HepG2 (cell line): ENCODE data around the gene LDAH. TPM values are rescaled to one million over a fixed set of nuclear protein-coding genes. Genes with fewer than 3 reads are reported as not detected.

ENCODE experiments used
- AKNA ChIP-seq: sonication (generic); formaldehyde crosslinking; IDR thresholded peaks from 2 replicates; pipeline ENCODE4 v1.4.0; 2020; ENCODE audit warnings: missing genetic modification reagents, borderline replicate concordance
- ATF2 ChIP-seq: sonication (generic); formaldehyde crosslinking; IDR thresholded peaks from 2 replicates; pipeline ENCODE4 v1.4.0; 2020; ENCODE audit warnings: missing genetic modification reagents
- ATF7-NPFF ChIP-seq: sonication (generic); formaldehyde crosslinking; IDR thresholded peaks from 2 replicates; pipeline ENCODE4 v1.8.1; 2023; ENCODE audit warnings: mild to moderate bottlenecking, low read depth, missing genetic modification reagents, moderate library complexity
- CBX2 ChIP-seq, 2 experiments: fragments of 200-600 bp in 1 of 2; sonication (generic); formaldehyde crosslinking in 1 of 2; IDR thresholded peaks; 2 replicates each; pipeline versions ENCODE4 v1.7.0 to v1.8.1; 2018 to 2022; ENCODE audit warnings: low read depth in 2 of 2, low read length in 1 of 2, mild to moderate bottlenecking in 1 of 2, missing genetic modification reagents in 1 of 2
- CSRNP1 ChIP-seq: sonication (generic); formaldehyde crosslinking; IDR thresholded peaks from 2 replicates; pipeline ENCODE4 v1.8.1; 2023; ENCODE audit warnings: mild to moderate bottlenecking, missing genetic modification reagents
- DNMT1 ChIP-seq: sonication (generic); formaldehyde crosslinking; IDR thresholded peaks from 2 replicates; pipeline ENCODE4 v1.5.1; 2020; ENCODE audit warnings: mild to moderate bottlenecking, missing genetic modification reagents
- EZH2 ChIP-seq: conservative IDR thresholded peaks from 2 replicates; pipeline ENCODE4 v1.6.1; 2012; ENCODE audit warnings: mild to moderate bottlenecking, low read depth, low read length, moderate library complexity
- MIER3 ChIP-seq: IDR thresholded peaks from 2 replicates; pipeline ENCODE4 v1.6.1; 2016; ENCODE audit warnings: missing compliant biosample characterization, borderline replicate concordance
- NCOA2 ChIP-seq: sonication (generic); formaldehyde crosslinking; IDR thresholded peaks from 2 replicates; pipeline ENCODE4 v1.8.0; 2022; ENCODE audit warnings: inconsistent platforms
- ZFX ChIP-seq: sonication (generic); formaldehyde crosslinking; IDR thresholded peaks from 2 replicates; pipeline ENCODE4 v1.4.0; 2020; ENCODE audit warnings: mild to moderate bottlenecking, low read depth, missing genetic modification reagents, moderate library complexity
- ZNF572 ChIP-seq: sonication (generic); formaldehyde crosslinking; IDR thresholded peaks from 2 replicates; pipeline ENCODE4 v1.5.1; 2020; ENCODE audit warnings: mild to moderate bottlenecking, missing genetic modification reagents
- ZNF609 ChIP-seq: sonication (generic); formaldehyde crosslinking; IDR thresholded peaks from 2 replicates; pipeline ENCODE4 v1.4.0; 2020; ENCODE audit warnings: mild to moderate bottlenecking, missing genetic modification reagents, borderline replicate concordance
- polyA plus RNA-seq, 8 experiments: library from polyadenylated mRNA; depleted of rRNA in 3 of 8; stranded (reverse) in 7 of 8; unstranded in 1 of 8; fragments of >200 nt; fragmentation: Illumina TruSeq in 4 of 8; extraction: Trizol in 4 of 8; gene quantifications; 2 replicates each; pipeline versions ENCODE4 v1.2.1 to v1.2.3, GENCODE V29; 2011 to 2016; ENCODE audit warnings: low read depth in 4 of 8, missing spikeins in 1 of 8, mixed read lengths in 1 of 8; ENCODE audit not compliant: insufficient read depth in 1 of 8
- total RNA-seq, 5 experiments: library from RNA; depleted of rRNA; stranded (reverse); fragments of >200 nt; fragmentation: Illumina TruSeq; extraction: Trizol; gene quantifications; 2 replicates each; pipeline ENCODE4 v1.2.3, GENCODE V29; 2016; ENCODE audit warnings: low read depth in 1 of 5

Gene LDAH
- total and polyA plus RNA-seq, 2 of the 13 experiments (the other 11 are each of a cell fraction or from before 2014, with no cell fraction given): 28.8 to 46.2 TPM

GRCh38 chr2:20635675-20636584 is 187.0 kb downstream of the LDAH start (continued):
- no peak for TF ChIP-seq AKNA (CRISPR knock-in tag)
- TF ChIP-seq ATF7-NPFF (CRISPR knock-in tag): no peak
- TF ChIP-seq ZFX (CRISPR knock-in tag): peak; percentile 74
- no peak for TF ChIP-seq EZH2
- TF ChIP-seq CBX2 (IDR thresholded peaks at IDR 0.05; ENCODE audit: low read depth, low read length): no peak
- no peak for TF ChIP-seq CBX2 (CRISPR knock-in tag; IDR thresholded peaks at IDR 0.05; ENCODE audit: low read depth)
- no peak; the same call in 1 of the 2 replicates for TF ChIP-seq ZNF609 (CRISPR knock-in tag)
- no peak for TF ChIP-seq CSRNP1 (CRISPR knock-in tag)
- TF ChIP-seq ATF2 (CRISPR knock-in tag): peak; percentile 68
- peak; percentile 88; the same call in 1 of the 2 replicates for TF ChIP-seq ZNF572
- peak; percentile 44; the same call in 1 of the 2 replicates for TF ChIP-seq NCOA2
- peak; percentile 94 for TF ChIP-seq MIER3 (CRISPR knock-in tag)
- TF ChIP-seq DNMT1 (CRISPR knock-in tag): peak; percentile 95; the same call in 1 of the 2 replicates
